GM23248 (cell line): ENCODE measurements around the gene PTBP1. TPM values are rescaled to one million over a fixed set of nuclear protein-coding genes. Genes with fewer than 3 reads are reported as not detected.

Experiments used
- DNase-seq: peaks from one replicate; pipeline ENCODE4 v3.0.0-alpha.2; 2015
- H2AFZ ChIP-seq: fragments of 200-600 bp; sonication (generic); 2 replicates; pipeline ENCODE4 v1.6.1; 2016; ENCODE audit warnings: antibody characterized with exemption
- H3F3A ChIP-seq: fragments of 200-600 bp; sonication (generic); 2 replicates; pipeline ENCODE4 v1.6.1; 2016; ENCODE audit warnings: mild to moderate bottlenecking, antibody characterized with exemption, mixed run types; ENCODE audit not compliant: insufficient read depth
- H3K27ac ChIP-seq: fragments of 200-600 bp; sonication (generic); 2 replicates; pipeline ENCODE4 v1.5.1; 2016; ENCODE audit warnings: mild to moderate bottlenecking
- H3K27me3 ChIP-seq: fragments of 200-600 bp; sonication (generic); replicated peaks from 2 replicates; pipeline ENCODE4 v1.6.1; 2016; ENCODE audit warnings: mild to moderate bottlenecking; ENCODE audit not compliant: insufficient read depth
- H3K36me3 ChIP-seq: fragments of 200-600 bp; sonication (generic); 2 replicates; pipeline ENCODE4 v1.6.1; 2016; ENCODE audit warnings: low read depth, mild to moderate bottlenecking
- H3K4me1 ChIP-seq: fragments of 200-600 bp; sonication (generic); 2 replicates; pipeline ENCODE4 v1.6.1; 2016; ENCODE audit warnings: mild to moderate bottlenecking; ENCODE audit not compliant: insufficient read depth
- H3K4me2 ChIP-seq: fragments of 200-600 bp; sonication (generic); one replicate; pipeline ENCODE4 v1.6.1; 2016; ENCODE audit warnings: mild to moderate bottlenecking; ENCODE audit not compliant: unreplicated experiment
- H3K4me3 ChIP-seq: fragments of 200-600 bp; sonication (generic); 2 replicates; pipeline ENCODE4 v1.5.1; 2016; ENCODE audit warnings: mild to moderate bottlenecking
- H3K79me2 ChIP-seq: fragments of 200-600 bp; sonication (generic); 2 replicates; pipeline ENCODE4 v1.6.1; 2016; ENCODE audit warnings: mild to moderate bottlenecking; ENCODE audit not compliant: insufficient read depth
- H3K9ac ChIP-seq: fragments of 200-600 bp; sonication (generic); 2 replicates; pipeline ENCODE4 v1.6.1; 2016; ENCODE audit warnings: mild to moderate bottlenecking
- H3K9me2 ChIP-seq: fragments of 200-600 bp; sonication (generic); 2 replicates; pipeline ENCODE4 v1.6.1; 2016; ENCODE audit warnings: mixed run types, mild to moderate bottlenecking, moderate library complexity; ENCODE audit not compliant: insufficient read depth
- H3K9me3 ChIP-seq: fragments of 200-600 bp; sonication (generic); one replicate; pipeline ENCODE4 v1.6.1; 2017; ENCODE audit warnings: low read depth
- H4K20me1 ChIP-seq: fragments of 200-600 bp; sonication (generic); 2 replicates; pipeline ENCODE4 v1.6.0; 2016; ENCODE audit not compliant: insufficient read depth
- EZH2 ChIP-seq: fragments of 200-600 bp; sonication (generic); IDR thresholded peaks from 2 replicates; pipeline ENCODE4 v1.6.1; 2018; ENCODE audit warnings: antibody characterized with exemption, mild to moderate bottlenecking; ENCODE audit not compliant: insufficient read depth, poor library complexity, severe bottlenecking
- EZH2phosphoT487 ChIP-seq: fragments of 200-600 bp; sonication (generic); IDR thresholded peaks from 2 replicates; pipeline ENCODE4 v1.6.1; 2018; ENCODE audit warnings: antibody characterized with exemption, moderate library complexity, mild to moderate bottlenecking, low read depth; ENCODE audit not compliant: insufficient read depth
- WGBS, 2 experiments: methylation state at CpG; one replicate each; pipeline ENCODE4 v1.1.6; 2015 to 2017; ENCODE audit warnings: low lambda C conversion rate in 2 of 2, low coverage in 1 of 2; ENCODE audit errors: missing lambda C conversion rate in 2 of 2; 5-methylcytosine and 5-hydroxymethylcytosine counted together
- in situ Hi-C: fragments of 300-500 bp; cut with MboI; formaldehyde crosslinking; loops from 2 replicates; pipeline ENCODE4 v1.15.0; 2020
- polyA plus RNA-seq: library from polyadenylated mRNA; unstranded; fragments of >200 nt; fragmentation: Nextera tagmentation; extraction: Ambion mirVana; gene quantifications from 2 replicates; pipeline ENCODE4 v1.2.1, GENCODE V29; 2016
- total RNA-seq: library from RNA; depleted of rRNA; stranded (reverse); fragments of >200 nt; shearing (Covaris generic); gene quantifications from 2 replicates; pipeline ENCODE4 v1.2.3, GENCODE V29; 2014

The PTBP1 gene
- total and polyA plus RNA-seq, 2 experiments from 2014 or later = 160 to 175 TPM

DNA sequence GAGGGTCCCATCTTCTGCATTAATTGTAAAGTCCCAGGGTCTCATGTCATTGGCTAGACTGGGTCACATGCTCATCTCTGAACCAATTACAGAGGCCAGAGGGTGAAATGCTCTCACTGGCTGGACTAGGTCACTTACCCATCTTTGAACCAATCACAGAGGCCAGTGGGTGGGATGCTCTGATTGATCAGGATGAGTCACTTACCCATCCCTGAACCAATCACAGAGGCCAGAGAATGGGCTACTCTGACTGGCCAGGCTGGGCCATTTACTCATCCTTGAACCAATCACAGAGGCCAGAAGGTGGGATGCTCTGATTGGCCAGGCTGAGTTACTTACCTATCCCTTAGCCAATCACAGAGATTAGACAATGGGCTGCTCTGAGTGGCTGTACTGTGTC is 41.0 kb upstream of the PTBP1 start:
- no peaks in the 10 kb centered on the region for H4K20me1 ChIP-seq
- H3K4me2 ChIP-seq = no peak overlapping the region
- peak; percentile 52 for DNase-seq
- no peaks in the 10 kb centered on the region for H3K36me3 ChIP-seq
- H3K4me3 ChIP-seq = no peak overlapping the region
- H3F3A ChIP-seq = no peaks in the 10 kb centered on the region
- H3K79me2 ChIP-seq = no peaks in the 10 kb centered on the region
- H3K9me3 ChIP-seq = no peaks in the 10 kb centered on the region
- H3K4me1 ChIP-seq = peaks cover 9% of the 10 kb centered on the region; the same call in 1 of the 2 replicates
- TF ChIP-seq EZH2phosphoT487 (no peak), EZH2 (no peak)
- in situ Hi-C loops = no loop called here
- no peak overlapping the region for H3K27ac ChIP-seq
- H3K27me3 ChIP-seq = no peaks in the 10 kb centered on the region
- no peak overlapping the region for H2AFZ ChIP-seq
- no peak overlapping the region for H3K9ac ChIP-seq
- H3K9me2 ChIP-seq = no peaks in the 10 kb centered on the region

DNA sequence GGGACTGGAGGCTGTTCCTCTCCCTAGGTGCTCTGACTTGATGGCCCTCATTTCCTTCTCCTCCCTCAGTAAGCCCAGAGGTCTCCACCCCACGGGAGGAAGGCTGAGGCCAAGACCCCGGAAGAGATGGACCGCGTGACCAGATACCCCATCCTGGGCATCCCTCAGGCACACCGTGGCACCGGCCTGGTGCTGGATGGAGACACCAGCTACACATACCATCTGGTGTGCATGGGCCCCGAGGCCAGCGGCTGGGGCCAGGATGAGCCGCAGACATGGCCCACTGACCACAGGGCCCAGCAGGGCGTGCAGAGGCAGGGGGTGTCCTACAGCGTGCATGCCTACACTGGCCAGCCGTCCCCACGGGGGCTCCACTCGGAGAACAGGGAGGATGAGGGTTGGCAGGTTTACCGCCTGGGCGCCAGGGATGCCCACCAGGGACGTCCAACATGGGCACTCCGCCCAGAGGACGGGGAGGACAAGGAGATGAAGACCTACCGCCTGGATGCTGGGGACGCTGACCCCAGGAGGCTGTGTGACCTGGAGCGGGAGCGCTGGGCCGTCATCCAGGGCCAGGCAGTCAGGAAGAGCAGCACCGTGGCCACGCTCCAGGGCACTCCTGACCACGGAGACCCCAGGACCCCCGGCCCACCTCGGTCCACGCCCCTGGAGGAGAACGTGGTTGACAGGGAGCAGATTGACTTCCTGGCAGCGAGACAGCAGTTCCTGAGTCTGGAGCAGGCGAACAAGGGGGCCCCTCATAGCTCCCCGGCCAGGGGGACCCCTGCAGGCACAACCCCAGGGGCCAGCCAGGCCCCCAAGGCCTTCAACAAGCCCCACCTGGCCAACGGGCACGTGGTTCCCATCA is 40.2 kb upstream of the PTBP1 start:
- DNase-seq = no peak
- WGBS, 2 experiments = 82 to 86% methylated on average over 36 of the region's 36 CpGs
- Histone ChIP-seq H3K4me3 (no peak overlapping the region), H3K36me3 (no peaks in the 10 kb centered on the region), H3F3A (no peaks in the 10 kb centered on the region), H3K4me2 (no peak overlapping the region), H4K20me1 (no peaks in the 10 kb centered on the region), H3K4me1 (0 out of 2 replicates have a peak, but pooled peaks cover 1% of the 10 kb centered on the region), H3K27ac (no peak overlapping the region), H3K9me2 (no peaks in the 10 kb centered on the region), H3K79me2 (no peaks in the 10 kb centered on the region), H3K27me3 (no peaks in the 10 kb centered on the region), H2AFZ (no peak overlapping the region), H3K9me3 (no peaks in the 10 kb centered on the region), H3K9ac (no peak overlapping the region)
- in situ Hi-C loops = no loop called here
- no peak for TF ChIP-seq EZH2
- TF ChIP-seq EZH2phosphoT487 = no peak

DNA sequence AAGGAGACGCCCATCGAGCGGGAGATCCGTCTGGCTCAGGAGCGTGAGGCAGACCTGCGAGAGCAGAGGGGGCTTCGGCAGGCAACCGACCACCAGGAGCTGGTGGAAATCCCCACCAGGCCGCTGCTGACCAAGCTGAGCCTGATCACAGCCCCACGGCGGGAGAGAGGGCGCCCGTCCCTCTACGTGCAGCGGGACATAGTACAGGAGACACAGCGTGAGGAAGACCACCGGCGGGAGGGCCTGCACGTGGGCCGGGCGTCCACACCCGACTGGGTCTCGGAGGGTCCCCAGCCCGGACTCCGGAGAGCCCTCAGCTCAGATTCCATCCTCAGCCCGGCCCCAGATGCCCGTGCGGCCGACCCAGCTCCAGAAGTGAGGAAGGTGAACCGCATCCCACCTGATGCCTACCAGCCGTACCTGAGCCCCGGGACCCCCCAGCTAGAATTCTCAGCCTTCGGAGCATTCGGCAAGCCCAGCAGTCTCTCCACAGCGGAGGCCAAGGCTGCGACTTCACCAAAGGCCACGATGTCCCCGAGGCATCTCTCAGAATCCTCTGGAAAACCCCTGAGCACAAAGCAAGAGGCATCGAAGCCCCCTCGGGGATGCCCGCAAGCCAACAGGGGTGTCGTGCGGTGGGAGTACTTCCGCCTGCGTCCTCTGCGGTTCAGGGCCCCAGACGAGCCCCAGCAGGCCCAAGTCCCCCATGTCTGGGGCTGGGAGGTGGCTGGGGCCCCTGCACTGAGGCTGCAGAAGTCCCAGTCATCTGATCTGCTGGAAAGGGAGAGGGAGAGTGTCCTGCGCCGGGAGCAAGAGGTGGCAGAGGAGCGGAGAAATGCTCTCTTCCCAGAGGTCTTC is 39.2 kb upstream of the PTBP1 start:
- H3F3A ChIP-seq = no peaks in the 10 kb centered on the region
- no peaks in the 10 kb centered on the region for H3K36me3 ChIP-seq
- H3K4me3 ChIP-seq = no peak overlapping the region
- 86% methylated on average over 40 to 50 of the region's 50 CpGs for WGBS, 2 experiments
- no peak overlapping the region for H3K27ac ChIP-seq
- no peak overlapping the region for H2AFZ ChIP-seq
- no peaks in the 10 kb centered on the region for H3K4me1 ChIP-seq
- DNase-seq = no peak
- H4K20me1 ChIP-seq = no peaks in the 10 kb centered on the region
- no peaks in the 10 kb centered on the region for H3K9me3 ChIP-seq
- no peaks in the 10 kb centered on the region for H3K9me2 ChIP-seq
- no peaks in the 10 kb centered on the region for H3K27me3 ChIP-seq
- in situ Hi-C loops = no loop called here
- H3K9ac ChIP-seq = no peak overlapping the region
- H3K79me2 ChIP-seq = no peaks in the 10 kb centered on the region
- no peak for TF ChIP-seq EZH2phosphoT487
- TF ChIP-seq EZH2 = no peak
- H3K4me2 ChIP-seq = no peak overlapping the region

DNA sequence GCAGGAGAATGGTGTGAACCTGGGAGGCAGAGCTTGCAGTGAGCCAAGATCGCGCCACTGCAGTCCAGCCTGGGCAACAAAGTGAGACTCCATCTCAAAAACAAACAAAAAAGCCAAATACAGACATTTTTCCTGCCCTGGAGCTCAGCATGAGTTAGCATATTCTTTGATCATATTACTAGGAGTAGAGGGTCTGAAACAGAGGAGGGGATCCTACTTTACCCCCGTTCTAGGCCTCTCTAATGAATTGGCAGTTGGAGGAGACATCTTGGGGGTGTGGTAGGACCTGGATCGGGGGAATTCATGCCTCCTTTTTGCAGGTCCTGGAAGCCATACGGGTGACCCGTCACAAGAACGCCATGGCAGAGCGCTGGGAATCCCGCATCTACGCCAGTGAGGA is 34.1 kb upstream of the PTBP1 start:
- no peak for TF ChIP-seq EZH2
- no peak for TF ChIP-seq EZH2phosphoT487
- 93% methylated on average over 10 of the region's 10 CpGs for WGBS, 2 experiments
- H3K9me2 ChIP-seq = no peaks in the 10 kb centered on the region
- H3K36me3 ChIP-seq = no peaks in the 10 kb centered on the region
- no peak overlapping the region for H3K9ac ChIP-seq
- no peak overlapping the region for H3K4me2 ChIP-seq
- no peaks in the 10 kb centered on the region for H3K9me3 ChIP-seq
- H3K79me2 ChIP-seq = no peaks in the 10 kb centered on the region
- in situ Hi-C loops = no loop called here
- H3K27me3 ChIP-seq = no peaks in the 10 kb centered on the region
- DNase-seq = no peak
- no peak overlapping the region for H3K4me3 ChIP-seq
- no peak overlapping the region for H2AFZ ChIP-seq
- no peaks in the 10 kb centered on the region for H4K20me1 ChIP-seq
- H3K27ac ChIP-seq = no peak overlapping the region
- no peaks in the 10 kb centered on the region for H3K4me1 ChIP-seq
- H3F3A ChIP-seq = peaks cover 4% of the 10 kb centered on the region; the same call in 1 of the 2 replicates
